Tibial nerve (tissue), 4 donors: ENCODE data around the gene ETFA.

Experiments
- EP300 ChIP-seq, 2 donors: sonication (generic); formaldehyde crosslinking; IDR thresholded peaks; one replicate each; pipeline ENCODE4 v1.6.1; 2017; ENCODE audit warnings: antibody characterized with exemption in 2 of 2, mild to moderate bottlenecking in 1 of 2
- TF ChIP-seq, protein P1 (sequence below), 5 experiments: fragments of 200-600 bp in 3 of 5; fragments of 450-650 bp in 2 of 5; sonication (generic) in 3 of 5; IDR thresholded peaks; one replicate each; pipeline ENCODE4 v1.5.1; 2016 to 2019; ENCODE audit warnings: antibody characterized with exemption in 5 of 5, mild to moderate bottlenecking in 3 of 5, moderate library complexity in 2 of 5

DNA sequence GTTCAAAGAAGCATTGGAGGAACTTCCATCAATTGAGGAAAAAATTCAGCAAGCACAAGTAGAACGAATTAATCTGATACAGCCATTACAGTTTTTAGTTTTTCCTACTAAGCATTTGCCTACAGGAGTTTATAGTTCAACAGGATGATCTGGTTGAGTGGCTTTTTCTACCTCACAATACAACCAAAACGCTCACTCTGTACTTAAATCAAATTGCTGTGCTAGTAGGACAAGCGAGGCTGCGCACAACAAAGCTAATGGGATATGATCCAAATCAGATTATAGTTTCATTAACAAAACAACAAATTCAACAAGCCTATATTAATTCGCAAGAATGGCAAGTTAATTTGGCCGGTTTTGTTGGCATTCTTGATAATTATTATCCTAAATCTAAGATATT, 44.2 kb downstream of the ETFA start:
- TF ChIP-seq EP300 (IDR thresholded peaks at IDR 0.05): no peak
- TF ChIP-seq, protein P1, sequence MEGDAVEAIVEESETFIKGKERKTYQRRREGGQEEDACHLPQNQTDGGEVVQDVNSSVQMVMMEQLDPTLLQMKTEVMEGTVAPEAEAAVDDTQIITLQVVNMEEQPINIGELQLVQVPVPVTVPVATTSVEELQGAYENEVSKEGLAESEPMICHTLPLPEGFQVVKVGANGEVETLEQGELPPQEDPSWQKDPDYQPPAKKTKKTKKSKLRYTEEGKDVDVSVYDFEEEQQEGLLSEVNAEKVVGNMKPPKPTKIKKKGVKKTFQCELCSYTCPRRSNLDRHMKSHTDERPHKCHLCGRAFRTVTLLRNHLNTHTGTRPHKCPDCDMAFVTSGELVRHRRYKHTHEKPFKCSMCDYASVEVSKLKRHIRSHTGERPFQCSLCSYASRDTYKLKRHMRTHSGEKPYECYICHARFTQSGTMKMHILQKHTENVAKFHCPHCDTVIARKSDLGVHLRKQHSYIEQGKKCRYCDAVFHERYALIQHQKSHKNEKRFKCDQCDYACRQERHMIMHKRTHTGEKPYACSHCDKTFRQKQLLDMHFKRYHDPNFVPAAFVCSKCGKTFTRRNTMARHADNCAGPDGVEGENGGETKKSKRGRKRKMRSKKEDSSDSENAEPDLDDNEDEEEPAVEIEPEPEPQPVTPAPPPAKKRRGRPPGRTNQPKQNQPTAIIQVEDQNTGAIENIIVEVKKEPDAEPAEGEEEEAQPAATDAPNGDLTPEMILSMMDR (IDR thresholded peaks at IDR 0.05): no peak
